GM06990 (cell line): ENCODE measurements around the gene MRPL46.
"Not testable (repeated sequence)": the region's sequence is repeated elsewhere in the genome, so short reads cannot be mapped to it uniquely, and the experiment has no call there.

Source experiments
- DNase-seq: peaks from one replicate; pipeline ENCODE4 v3.0.0-alpha.2; 2011; ENCODE audit not compliant: insufficient read length; ENCODE audit errors: extremely low read depth
- H3K27me3 ChIP-seq: replicated peaks from 2 replicates; pipeline ENCODE4 v1.6.0; 2011; ENCODE audit warnings: low read length; ENCODE audit not compliant: control insufficient read depth, insufficient read depth
- H3K36me3 ChIP-seq: 2 replicates; pipeline ENCODE4 v1.5.1; 2011; ENCODE audit warnings: low read length; ENCODE audit not compliant: control insufficient read depth, insufficient read depth
- H3K4me3 ChIP-seq: replicated peaks from 2 replicates; pipeline ENCODE4 v1.5.1; 2011; ENCODE audit warnings: low read depth, mild to moderate bottlenecking, control low read depth, low read length
- CTCF ChIP-seq: IDR thresholded peaks from 2 replicates; pipeline ENCODE4 v1.5.1; 2011; ENCODE audit warnings: low read length, control low read depth, mild to moderate bottlenecking, inconsistent platforms; ENCODE audit not compliant: insufficient read depth, poor library complexity, severe bottlenecking

Gene MRPL46

GRCh38 chr15:88470625-88471372 is 3.6 kb upstream of the MRPL46 start:
- DNase-seq = no peak
- no peak for TF ChIP-seq CTCF
- Histone ChIP-seq H3K4me3 (no peak overlapping the region), H3K27me3 (no peaks in the 10 kb centered on the region), H3K36me3 (peaks cover 4% of the 10 kb centered on the region; the same call in 1 of the 2 replicates)

GRCh38 chr15:88469321-88469720 is 2.1 kb upstream of the MRPL46 start:
- no peak overlapping the region for H3K4me3 ChIP-seq
- H3K36me3 ChIP-seq = peaks cover 3% of the 10 kb centered on the region; the same call in 1 of the 2 replicates
- TF ChIP-seq CTCF = no peak
- no peaks in the 10 kb centered on the region for H3K27me3 ChIP-seq
- DNase-seq = no peak

DNA sequence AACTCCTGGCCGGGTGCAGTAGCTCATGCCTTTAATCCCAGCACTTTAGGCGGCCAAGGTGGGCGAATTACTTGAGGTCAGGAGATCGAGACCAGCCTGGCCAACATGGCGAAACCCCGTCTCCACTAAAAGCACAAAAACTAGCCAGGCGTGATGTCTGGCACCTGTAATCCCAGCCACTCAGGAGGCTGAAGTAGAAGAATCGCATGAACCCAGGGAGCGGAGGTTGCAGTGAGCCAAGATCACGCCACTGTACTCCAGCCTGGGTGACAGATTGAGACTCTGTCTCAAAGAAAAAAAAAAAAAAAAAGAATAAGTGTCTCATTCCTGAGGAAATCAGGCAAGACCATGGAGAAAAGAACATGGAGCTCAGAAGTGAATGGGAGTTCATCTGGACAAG is 1.5 kb upstream of the MRPL46 start:
- H3K36me3 ChIP-seq, H3K27me3 ChIP-seq: not testable (repeated sequence)

GRCh38 chr15:88467935-88468528 is 844 bp upstream of the MRPL46 start:
- H3K4me3 ChIP-seq = peak overlapping the region; percentile 94
- no peaks in the 10 kb centered on the region for H3K27me3 ChIP-seq
- TF ChIP-seq CTCF = peak; percentile 44
- DNase-seq = no peak
- H3K36me3 ChIP-seq = peaks cover 9% of the 10 kb centered on the region

More for the DNA sequence above, 1.5 kb upstream of the MRPL46 start:
- not testable (repeated sequence) for DNase-seq
- peak overlapping the region; percentile 94 for H3K4me3 ChIP-seq

GRCh38 chr15:88465633-88466224 is 1.5 kb downstream of the MRPL46 start:
- no peak for DNase-seq
- Histone ChIP-seq H3K4me3 (no peak overlapping the region), H3K27me3 (no peaks in the 10 kb centered on the region), H3K36me3 (peaks cover 9% of the 10 kb centered on the region)
- TF ChIP-seq CTCF = no peak

DNA sequence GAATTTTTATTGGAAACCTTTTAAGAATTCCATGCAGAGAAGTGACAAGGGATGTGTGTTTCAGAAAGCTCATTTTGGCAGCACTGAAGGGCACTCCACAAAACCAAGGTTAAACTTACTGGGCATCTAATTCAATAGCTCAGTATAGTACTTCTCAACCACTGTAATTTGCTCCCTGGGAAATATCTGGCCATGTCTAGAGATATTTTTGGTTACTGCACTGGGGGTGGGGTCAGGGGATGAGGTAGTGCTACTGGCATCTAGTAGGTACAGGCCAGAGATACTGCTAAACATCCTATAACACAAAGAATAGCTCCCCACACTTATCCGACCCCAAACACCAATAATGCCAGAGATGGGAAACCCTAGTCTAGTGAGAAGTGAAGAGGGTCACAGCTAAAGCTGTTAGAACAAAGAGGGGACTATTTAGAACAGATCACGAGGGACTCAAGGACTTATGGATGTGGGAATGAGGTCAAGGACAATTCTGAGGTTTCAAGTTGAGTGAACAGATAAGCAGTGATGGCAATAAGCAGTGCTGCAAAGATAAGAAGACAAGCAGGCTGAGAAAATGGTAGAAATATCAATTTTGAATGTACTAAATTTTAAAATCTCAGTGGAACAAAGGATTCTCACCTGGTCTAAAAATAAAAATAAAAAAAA is 3.2 kb downstream of the MRPL46 start:
- no peak for DNase-seq
- H3K27me3 ChIP-seq = no peaks in the 10 kb centered on the region
- no peak overlapping the region for H3K4me3 ChIP-seq
- no peak for TF ChIP-seq CTCF
- H3K36me3 ChIP-seq = peaks cover 18% of the 10 kb centered on the region
